ENCODE measurements around the gene OR52E4. TPM values are rescaled to one million over a fixed set of nuclear protein-coding genes. Genes with fewer than 3 reads are reported as not detected.

The OR52E4 gene
- total and polyA plus RNA-seq, 10 of the 15 experiments (the other 5 are each of a cell fraction or from before 2014, with no cell fraction given), result not detected

DNA sequence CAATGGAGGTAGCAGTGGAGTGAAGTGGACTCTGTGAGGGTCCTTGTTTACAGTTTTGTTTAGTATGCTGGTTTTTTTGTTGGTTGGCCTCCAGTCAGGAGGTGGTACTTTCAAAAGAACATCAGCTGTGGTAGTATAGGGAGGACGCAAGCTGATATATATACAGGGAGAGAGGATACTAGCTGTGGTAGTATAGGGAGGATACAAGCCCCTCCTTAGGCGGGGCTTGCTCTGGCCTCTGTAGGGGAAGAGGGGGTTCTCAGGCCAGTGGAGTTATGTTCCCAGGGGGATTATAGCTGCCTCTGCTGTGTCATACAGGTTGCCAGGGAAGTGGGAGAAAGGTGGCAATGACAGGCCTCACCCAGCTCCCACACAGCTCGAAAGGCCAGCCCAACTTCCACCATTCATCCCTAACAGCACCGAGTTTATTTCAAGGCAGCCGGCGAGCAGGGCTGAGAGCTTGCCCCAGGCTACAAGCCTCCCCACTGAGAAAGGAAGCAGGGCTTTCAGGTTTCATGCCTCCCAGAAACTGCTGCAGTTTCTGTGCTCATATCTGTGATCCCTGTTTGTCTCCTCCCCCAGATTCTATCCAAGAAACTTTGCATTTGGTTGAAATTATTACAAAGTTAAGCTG lies 49.1 kb upstream of the OR52E4 start:
- peak; percentile 14; the same call in 2 of the 3 replicates for ATAC-seq
- POLR2A ChIA-PET, result no interaction called here
- no peak for TF ChIP-seq POLR2AphosphoS5 (IDR thresholded peaks at IDR 0.05; ENCODE audit: low read length)
- TF ChIP-seq, protein P1, sequence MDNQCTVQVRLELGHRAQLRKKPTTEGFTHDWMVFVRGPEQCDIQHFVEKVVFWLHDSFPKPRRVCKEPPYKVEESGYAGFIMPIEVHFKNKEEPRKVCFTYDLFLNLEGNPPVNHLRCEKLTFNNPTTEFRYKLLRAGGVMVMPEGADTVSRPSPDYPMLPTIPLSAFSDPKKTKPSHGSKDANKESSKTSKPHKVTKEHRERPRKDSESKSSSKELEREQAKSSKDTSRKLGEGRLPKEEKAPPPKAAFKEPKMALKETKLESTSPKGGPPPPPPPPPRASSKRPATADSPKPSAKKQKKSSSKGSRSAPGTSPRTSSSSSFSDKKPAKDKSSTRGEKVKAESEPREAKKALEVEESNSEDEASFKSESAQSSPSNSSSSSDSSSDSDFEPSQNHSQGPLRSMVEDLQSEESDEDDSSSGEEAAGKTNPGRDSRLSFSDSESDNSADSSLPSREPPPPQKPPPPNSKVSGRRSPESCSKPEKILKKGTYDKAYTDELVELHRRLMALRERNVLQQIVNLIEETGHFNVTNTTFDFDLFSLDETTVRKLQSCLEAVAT (IDR thresholded peaks at IDR 0.05), result no peak
- no peak for TF ChIP-seq ZNF24 (IDR thresholded peaks at IDR 0.05)
- TF ChIP-seq, protein P2, sequence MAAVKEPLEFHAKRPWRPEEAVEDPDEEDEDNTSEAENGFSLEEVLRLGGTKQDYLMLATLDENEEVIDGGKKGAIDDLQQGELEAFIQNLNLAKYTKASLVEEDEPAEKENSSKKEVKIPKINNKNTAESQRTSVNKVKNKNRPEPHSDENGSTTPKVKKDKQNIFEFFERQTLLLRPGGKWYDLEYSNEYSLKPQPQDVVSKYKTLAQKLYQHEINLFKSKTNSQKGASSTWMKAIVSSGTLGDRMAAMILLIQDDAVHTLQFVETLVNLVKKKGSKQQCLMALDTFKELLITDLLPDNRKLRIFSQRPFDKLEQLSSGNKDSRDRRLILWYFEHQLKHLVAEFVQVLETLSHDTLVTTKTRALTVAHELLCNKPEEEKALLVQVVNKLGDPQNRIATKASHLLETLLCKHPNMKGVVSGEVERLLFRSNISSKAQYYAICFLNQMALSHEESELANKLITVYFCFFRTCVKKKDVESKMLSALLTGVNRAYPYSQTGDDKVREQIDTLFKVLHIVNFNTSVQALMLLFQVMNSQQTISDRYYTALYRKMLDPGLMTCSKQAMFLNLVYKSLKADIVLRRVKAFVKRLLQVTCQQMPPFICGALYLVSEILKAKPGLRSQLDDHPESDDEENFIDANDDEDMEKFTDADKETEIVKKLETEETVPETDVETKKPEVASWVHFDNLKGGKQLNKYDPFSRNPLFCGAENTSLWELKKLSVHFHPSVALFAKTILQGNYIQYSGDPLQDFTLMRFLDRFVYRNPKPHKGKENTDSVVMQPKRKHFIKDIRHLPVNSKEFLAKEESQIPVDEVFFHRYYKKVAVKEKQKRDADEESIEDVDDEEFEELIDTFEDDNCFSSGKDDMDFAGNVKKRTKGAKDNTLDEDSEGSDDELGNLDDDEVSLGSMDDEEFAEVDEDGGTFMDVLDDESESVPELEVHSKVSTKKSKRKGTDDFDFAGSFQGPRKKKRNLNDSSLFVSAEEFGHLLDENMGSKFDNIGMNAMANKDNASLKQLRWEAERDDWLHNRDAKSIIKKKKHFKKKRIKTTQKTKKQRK (IDR thresholded peaks at IDR 0.05; ENCODE audit: low read depth, low read length), result no peak
- TF ChIP-seq, protein P3, sequence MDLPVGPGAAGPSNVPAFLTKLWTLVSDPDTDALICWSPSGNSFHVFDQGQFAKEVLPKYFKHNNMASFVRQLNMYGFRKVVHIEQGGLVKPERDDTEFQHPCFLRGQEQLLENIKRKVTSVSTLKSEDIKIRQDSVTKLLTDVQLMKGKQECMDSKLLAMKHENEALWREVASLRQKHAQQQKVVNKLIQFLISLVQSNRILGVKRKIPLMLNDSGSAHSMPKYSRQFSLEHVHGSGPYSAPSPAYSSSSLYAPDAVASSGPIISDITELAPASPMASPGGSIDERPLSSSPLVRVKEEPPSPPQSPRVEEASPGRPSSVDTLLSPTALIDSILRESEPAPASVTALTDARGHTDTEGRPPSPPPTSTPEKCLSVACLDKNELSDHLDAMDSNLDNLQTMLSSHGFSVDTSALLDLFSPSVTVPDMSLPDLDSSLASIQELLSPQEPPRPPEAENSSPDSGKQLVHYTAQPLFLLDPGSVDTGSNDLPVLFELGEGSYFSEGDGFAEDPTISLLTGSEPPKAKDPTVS (IDR thresholded peaks at IDR 0.05; ENCODE audit: low read depth, low read length), result no peak
- no peak for TF ChIP-seq CHD1 (IDR thresholded peaks at IDR 0.05; ENCODE audit: low read depth, low read length)
- no peak for TF ChIP-seq FOXM1 (IDR thresholded peaks at IDR 0.05; ENCODE audit: low read depth, low read length)
- TF ChIP-seq, protein P4, sequence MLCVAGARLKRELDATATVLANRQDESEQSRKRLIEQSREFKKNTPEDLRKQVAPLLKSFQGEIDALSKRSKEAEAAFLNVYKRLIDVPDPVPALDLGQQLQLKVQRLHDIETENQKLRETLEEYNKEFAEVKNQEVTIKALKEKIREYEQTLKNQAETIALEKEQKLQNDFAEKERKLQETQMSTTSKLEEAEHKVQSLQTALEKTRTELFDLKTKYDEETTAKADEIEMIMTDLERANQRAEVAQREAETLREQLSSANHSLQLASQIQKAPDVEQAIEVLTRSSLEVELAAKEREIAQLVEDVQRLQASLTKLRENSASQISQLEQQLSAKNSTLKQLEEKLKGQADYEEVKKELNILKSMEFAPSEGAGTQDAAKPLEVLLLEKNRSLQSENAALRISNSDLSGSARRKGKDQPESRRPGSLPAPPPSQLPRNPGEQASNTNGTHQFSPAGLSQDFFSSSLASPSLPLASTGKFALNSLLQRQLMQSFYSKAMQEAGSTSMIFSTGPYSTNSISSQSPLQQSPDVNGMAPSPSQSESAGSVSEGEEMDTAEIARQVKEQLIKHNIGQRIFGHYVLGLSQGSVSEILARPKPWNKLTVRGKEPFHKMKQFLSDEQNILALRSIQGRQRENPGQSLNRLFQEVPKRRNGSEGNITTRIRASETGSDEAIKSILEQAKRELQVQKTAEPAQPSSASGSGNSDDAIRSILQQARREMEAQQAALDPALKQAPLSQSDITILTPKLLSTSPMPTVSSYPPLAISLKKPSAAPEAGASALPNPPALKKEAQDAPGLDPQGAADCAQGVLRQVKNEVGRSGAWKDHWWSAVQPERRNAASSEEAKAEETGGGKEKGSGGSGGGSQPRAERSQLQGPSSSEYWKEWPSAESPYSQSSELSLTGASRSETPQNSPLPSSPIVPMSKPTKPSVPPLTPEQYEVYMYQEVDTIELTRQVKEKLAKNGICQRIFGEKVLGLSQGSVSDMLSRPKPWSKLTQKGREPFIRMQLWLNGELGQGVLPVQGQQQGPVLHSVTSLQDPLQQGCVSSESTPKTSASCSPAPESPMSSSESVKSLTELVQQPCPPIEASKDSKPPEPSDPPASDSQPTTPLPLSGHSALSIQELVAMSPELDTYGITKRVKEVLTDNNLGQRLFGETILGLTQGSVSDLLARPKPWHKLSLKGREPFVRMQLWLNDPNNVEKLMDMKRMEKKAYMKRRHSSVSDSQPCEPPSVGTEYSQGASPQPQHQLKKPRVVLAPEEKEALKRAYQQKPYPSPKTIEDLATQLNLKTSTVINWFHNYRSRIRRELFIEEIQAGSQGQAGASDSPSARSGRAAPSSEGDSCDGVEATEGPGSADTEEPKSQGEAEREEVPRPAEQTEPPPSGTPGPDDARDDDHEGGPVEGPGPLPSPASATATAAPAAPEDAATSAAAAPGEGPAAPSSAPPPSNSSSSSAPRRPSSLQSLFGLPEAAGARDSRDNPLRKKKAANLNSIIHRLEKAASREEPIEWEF (IDR thresholded peaks at IDR 0.05; ENCODE audit: insufficient replicate concordance, low read depth, low read length), result no peak
- no peak for TF ChIP-seq EGR1 (IDR thresholded peaks at IDR 0.05; ENCODE audit: borderline replicate concordance in 1 of 2, low read depth in 2 of 2, low read length in 2 of 2)
- no peak for TF ChIP-seq BMI1 (IDR thresholded peaks at IDR 0.05; ENCODE audit: borderline replicate concordance)
- TF ChIP-seq CHD4 (IDR thresholded peaks at IDR 0.05), result no peak
- no peak for TF ChIP-seq STAT3 (IDR thresholded peaks at IDR 0.05; ENCODE audit: low read depth, low read length)

More for the DNA sequence above, 49.1 kb upstream of the OR52E4 start:
- no peaks in the 10 kb centered on the region for H3K4me1 ChIP-seq (ENCODE audit: control insufficient read depth, insufficient read depth, low read length)
- no peak for DNase-seq (ENCODE audit: low read depth, low spot score)
- intact Hi-C loops (cut with micrococcal nuclease; ENCODE audit: unreplicated experiment) (no loop called here), in situ Hi-C loops (cut with MboI) (no loop called here)
- no peak overlapping the region for H3K27ac ChIP-seq (ENCODE audit: control insufficient read depth, insufficient read depth)
- CTCF ChIA-PET, result no interaction called here
- FAIRE-seq, result no peak
- SMC1A ChIA-PET (ENCODE audit: uncharacterized antibody, unreplicated experiment), result interaction anchor here (0.8 kb wide), 1 partner anchor 9 kb away, joined by 3 read pairs; no protein-coding TSS in a partner anchor
- RAD21 ChIA-PET (ENCODE audit: unreplicated experiment), result interaction anchor here (1.0 kb wide), 1 partner anchor 56 kb away, joined by 3 read pairs; no protein-coding TSS in a partner anchor
- H2AFZ ChIP-seq (ENCODE audit: control insufficient read depth, low read depth, low read length), result no peak overlapping the region
- WGBS (ENCODE audit: insufficient coverage, insufficient replicate concordance, low lambda C conversion rate, missing lambda C conversion rate), result 23% methylated on average over 6 of the region's 6 CpGs
- H3K9ac ChIP-seq (ENCODE audit: control insufficient read depth, insufficient read depth, low read length), result no peak overlapping the region
- no peak overlapping the region for H3K4me3 ChIP-seq
- no peaks in the 10 kb centered on the region for H3K36me3 ChIP-seq (ENCODE audit: control insufficient read depth in 2 of 2, insufficient read depth in 2 of 2, low read length in 1 of 2)
- no peaks in the 10 kb centered on the region for H3K9me3 ChIP-seq (replicated peaks; ENCODE audit: control insufficient read depth, insufficient read depth, low read length)
- BruUV-seq (replicated peaks), result no TSS peak
- no peaks in the 10 kb centered on the region; a peak in 1 of 4 replicates for H3K27me3 ChIP-seq (replicated peaks in 1 of 2; ENCODE audit: control insufficient read depth in 2 of 2, insufficient read depth in 2 of 2, low read length in 1 of 2)
- H3K79me2 ChIP-seq (ENCODE audit: control insufficient read depth, insufficient read depth, low read length), result no peaks in the 10 kb centered on the region
- no peak overlapping the region for H3K4me2 ChIP-seq (ENCODE audit: control insufficient read depth, insufficient read depth)
- H4K20me1 ChIP-seq (ENCODE audit: control insufficient read depth, insufficient read depth), result no peaks in the 10 kb centered on the region

Measured in GM12878 (cell line).